Measurements from ENCODE around the gene RLF.

Gene RLF

DNA sequence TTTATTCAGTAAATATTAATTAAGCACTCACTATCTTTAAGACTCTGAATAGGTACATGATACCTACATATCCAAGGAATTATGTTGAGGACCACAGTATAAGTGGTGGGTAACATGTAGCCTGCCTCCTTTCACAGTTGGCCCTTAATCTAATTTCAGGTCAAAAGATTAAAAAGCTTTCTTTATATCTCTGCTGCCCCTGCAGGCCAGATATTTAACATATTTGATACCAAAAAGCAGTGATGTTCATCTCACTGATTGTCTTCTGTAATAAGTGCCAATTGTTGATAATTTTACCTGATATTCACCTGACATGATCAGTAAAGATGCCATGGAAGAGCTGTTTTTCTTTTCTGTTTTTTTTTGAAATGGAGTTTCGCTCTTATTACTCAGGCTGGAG, 36.5 kb downstream of the RLF start:
- ATAC-seq: no peak

DNA sequence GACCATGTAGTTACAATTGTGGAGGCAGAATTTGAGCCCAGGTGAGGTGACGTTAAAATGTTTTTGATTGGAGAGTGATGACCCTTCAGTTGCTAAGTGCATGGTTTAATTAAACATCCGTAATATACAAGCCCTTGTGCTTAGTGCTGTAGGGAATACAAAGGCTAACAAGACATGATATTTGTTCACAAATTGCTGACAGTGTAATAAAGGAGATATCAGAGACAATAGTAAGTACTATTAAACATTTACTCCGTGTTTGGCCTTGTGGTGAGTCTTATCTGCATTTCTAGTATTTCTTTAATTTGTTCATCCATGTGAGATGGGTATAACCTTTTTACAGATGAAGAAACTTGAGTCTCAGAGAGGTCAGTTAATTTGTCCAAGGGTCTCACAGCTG, 37.9 kb downstream of the RLF start:
- TF ChIP-seq, protein P1, sequence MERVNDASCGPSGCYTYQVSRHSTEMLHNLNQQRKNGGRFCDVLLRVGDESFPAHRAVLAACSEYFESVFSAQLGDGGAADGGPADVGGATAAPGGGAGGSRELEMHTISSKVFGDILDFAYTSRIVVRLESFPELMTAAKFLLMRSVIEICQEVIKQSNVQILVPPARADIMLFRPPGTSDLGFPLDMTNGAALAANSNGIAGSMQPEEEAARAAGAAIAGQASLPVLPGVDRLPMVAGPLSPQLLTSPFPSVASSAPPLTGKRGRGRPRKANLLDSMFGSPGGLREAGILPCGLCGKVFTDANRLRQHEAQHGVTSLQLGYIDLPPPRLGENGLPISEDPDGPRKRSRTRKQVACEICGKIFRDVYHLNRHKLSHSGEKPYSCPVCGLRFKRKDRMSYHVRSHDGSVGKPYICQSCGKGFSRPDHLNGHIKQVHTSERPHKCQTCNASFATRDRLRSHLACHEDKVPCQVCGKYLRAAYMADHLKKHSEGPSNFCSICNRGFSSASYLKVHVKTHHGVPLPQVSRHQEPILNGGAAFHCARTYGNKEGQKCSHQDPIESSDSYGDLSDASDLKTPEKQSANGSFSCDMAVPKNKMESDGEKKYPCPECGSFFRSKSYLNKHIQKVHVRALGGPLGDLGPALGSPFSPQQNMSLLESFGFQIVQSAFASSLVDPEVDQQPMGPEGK (CRISPR knock-in tag; IDR thresholded peaks at IDR 0.05; ENCODE audit: borderline replicate concordance): no peak
- TF ChIP-seq ZFP3 (CRISPR knock-in tag; IDR thresholded peaks at IDR 0.05) (no peak), TCF4 (CRISPR knock-in tag; IDR thresholded peaks at IDR 0.05; ENCODE audit: borderline replicate concordance) (no peak), RARB (CRISPR knock-in tag; IDR thresholded peaks at IDR 0.05) (no peak), ZC3H10 (CRISPR knock-in tag; IDR thresholded peaks at IDR 0.05) (no peak)
- no peak for ATAC-seq

More for the DNA sequence above, 36.5 kb downstream of the RLF start:
- TF ChIP-seq TCF4 (CRISPR knock-in tag; IDR thresholded peaks at IDR 0.05; ENCODE audit: borderline replicate concordance) (no peak), CSDC2 (CRISPR knock-in tag; IDR thresholded peaks at IDR 0.05) (no peak), ZC3H10 (CRISPR knock-in tag; IDR thresholded peaks at IDR 0.05) (no peak), SNAI2 (CRISPR knock-in tag; IDR thresholded peaks at IDR 0.05) (no peak), ZNF70 (CRISPR knock-in tag; IDR thresholded peaks at IDR 0.05) (no peak), RARB (CRISPR knock-in tag; IDR thresholded peaks at IDR 0.05) (no peak)
- TF ChIP-seq, protein P1 (CRISPR knock-in tag; IDR thresholded peaks at IDR 0.05; ENCODE audit: borderline replicate concordance): no peak
- TF ChIP-seq, protein P2, sequence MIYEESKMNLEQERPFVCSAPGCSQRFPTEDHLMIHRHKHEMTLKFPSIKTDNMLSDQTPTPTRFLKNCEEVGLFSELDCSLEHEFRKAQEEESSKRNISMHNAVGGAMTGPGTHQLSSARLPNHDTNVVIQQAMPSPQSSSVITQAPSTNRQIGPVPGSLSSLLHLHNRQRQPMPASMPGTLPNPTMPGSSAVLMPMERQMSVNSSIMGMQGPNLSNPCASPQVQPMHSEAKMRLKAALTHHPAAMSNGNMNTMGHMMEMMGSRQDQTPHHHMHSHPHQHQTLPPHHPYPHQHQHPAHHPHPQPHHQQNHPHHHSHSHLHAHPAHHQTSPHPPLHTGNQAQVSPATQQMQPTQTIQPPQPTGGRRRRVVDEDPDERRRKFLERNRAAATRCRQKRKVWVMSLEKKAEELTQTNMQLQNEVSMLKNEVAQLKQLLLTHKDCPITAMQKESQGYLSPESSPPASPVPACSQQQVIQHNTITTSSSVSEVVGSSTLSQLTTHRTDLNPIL (CRISPR knock-in tag; IDR thresholded peaks at IDR 0.05; ENCODE audit: low read depth): no peak

DNA sequence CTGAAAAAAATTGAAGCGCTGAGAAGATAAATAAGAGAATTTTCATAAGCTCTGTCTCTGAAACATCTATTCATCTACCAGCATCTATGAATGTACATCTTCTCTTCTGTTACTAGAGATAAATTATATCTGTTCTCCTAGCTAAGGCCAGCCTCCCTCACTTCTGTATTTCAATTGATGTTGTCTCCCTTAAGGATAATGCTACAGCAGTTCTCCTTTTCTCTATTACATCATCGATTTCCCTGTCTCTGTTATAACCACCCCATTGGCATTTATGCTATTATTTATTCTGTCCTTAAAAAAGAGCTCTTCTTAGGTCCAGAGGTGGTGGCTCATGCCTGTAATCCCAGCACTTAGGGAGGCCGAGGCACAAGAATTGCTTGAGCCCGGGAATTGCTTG, 43.7 kb downstream of the RLF start:
- no peak for ATAC-seq
- TF ChIP-seq ZNF8 (CRISPR knock-in tag; IDR thresholded peaks at IDR 0.05) (no peak), TCF4 (CRISPR knock-in tag; IDR thresholded peaks at IDR 0.05; ENCODE audit: borderline replicate concordance) (no peak)
- TF ChIP-seq, protein P3, sequence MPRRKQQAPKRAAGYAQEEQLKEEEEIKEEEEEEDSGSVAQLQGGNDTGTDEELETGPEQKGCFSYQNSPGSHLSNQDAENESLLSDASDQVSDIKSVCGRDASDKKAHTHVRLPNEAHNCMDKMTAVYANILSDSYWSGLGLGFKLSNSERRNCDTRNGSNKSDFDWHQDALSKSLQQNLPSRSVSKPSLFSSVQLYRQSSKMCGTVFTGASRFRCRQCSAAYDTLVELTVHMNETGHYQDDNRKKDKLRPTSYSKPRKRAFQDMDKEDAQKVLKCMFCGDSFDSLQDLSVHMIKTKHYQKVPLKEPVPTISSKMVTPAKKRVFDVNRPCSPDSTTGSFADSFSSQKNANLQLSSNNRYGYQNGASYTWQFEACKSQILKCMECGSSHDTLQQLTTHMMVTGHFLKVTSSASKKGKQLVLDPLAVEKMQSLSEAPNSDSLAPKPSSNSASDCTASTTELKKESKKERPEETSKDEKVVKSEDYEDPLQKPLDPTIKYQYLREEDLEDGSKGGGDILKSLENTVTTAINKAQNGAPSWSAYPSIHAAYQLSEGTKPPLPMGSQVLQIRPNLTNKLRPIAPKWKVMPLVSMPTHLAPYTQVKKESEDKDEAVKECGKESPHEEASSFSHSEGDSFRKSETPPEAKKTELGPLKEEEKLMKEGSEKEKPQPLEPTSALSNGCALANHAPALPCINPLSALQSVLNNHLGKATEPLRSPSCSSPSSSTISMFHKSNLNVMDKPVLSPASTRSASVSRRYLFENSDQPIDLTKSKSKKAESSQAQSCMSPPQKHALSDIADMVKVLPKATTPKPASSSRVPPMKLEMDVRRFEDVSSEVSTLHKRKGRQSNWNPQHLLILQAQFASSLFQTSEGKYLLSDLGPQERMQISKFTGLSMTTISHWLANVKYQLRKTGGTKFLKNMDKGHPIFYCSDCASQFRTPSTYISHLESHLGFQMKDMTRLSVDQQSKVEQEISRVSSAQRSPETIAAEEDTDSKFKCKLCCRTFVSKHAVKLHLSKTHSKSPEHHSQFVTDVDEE (CRISPR knock-in tag; IDR thresholded peaks at IDR 0.05): no peak

DNA sequence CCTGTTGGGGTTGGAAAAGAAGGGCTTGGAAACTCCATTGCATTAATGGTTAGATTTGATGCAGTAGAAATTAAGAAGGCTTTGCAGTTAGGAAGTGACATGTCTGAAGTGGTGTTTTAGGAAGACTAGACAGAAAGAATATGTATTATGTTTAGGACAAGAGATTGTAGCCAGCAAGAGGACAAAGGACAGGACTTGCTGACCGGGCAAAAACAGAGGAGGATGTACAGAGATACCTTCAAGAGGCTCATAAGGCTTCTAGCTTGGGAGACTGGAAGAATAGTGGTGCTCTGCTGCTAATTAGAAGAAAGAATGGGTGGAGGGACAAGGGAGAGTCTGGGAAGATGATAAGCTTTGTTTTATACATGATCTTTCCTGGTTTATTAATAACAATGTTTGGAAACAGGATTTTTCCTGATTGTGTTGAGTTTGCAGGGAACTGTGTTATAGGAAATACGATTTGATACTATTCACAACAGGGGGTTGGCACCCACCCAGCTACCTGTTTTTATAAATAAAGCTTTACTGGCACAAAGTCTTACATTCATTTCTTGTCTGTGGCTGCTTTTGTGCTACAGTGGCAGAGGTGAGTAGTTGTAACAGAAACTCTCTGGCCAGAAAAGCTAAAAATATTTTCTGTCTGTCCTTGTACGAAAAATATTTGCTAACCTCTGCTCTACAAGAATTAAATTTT, 49.5 kb downstream of the RLF start:
- no peak for ATAC-seq
- no peak for TF ChIP-seq CSDC2 (CRISPR knock-in tag; IDR thresholded peaks at IDR 0.05)
- TF ChIP-seq, protein P1 (CRISPR knock-in tag; IDR thresholded peaks at IDR 0.05; ENCODE audit: borderline replicate concordance): no peak
- TF ChIP-seq ZC3H10 (CRISPR knock-in tag; IDR thresholded peaks at IDR 0.05): no peak
- no peak for TF ChIP-seq ZFP3 (CRISPR knock-in tag; IDR thresholded peaks at IDR 0.05)
- TF ChIP-seq TOX (CRISPR knock-in tag; IDR thresholded peaks at IDR 0.05; ENCODE audit: borderline replicate concordance): no peak
- no peak for TF ChIP-seq RARB (CRISPR knock-in tag; IDR thresholded peaks at IDR 0.05)
- TF ChIP-seq ZNF8 (CRISPR knock-in tag; IDR thresholded peaks at IDR 0.05): no peak
- TF ChIP-seq ISL1 (CRISPR knock-in tag; IDR thresholded peaks at IDR 0.05): no peak
- TF ChIP-seq, protein P4, sequence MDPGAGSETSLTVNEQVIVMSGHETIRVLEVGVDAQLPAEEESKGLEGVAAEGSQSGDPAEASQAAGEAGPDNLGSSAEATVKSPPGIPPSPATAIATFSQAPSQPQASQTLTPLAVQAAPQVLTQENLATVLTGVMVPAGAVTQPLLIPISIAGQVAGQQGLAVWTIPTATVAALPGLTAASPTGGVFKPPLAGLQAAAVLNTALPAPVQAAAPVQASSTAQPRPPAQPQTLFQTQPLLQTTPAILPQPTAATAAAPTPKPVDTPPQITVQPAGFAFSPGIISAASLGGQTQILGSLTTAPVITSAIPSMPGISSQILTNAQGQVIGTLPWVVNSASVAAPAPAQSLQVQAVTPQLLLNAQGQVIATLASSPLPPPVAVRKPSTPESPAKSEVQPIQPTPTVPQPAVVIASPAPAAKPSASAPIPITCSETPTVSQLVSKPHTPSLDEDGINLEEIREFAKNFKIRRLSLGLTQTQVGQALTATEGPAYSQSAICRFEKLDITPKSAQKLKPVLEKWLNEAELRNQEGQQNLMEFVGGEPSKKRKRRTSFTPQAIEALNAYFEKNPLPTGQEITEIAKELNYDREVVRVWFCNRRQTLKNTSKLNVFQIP (CRISPR knock-in tag; IDR thresholded peaks at IDR 0.05; ENCODE audit: borderline replicate concordance, low read depth): no peak
- TF ChIP-seq, protein P2 (CRISPR knock-in tag; IDR thresholded peaks at IDR 0.05; ENCODE audit: low read depth): no peak
- no peak for TF ChIP-seq ZFP30 (CRISPR knock-in tag; IDR thresholded peaks at IDR 0.05)
- TF ChIP-seq BACH2 (CRISPR knock-in tag; IDR thresholded peaks at IDR 0.05; ENCODE audit: borderline replicate concordance): no peak
- no peak for TF ChIP-seq ESRRG (CRISPR knock-in tag; IDR thresholded peaks at IDR 0.05)

Data from SK-N-SH treated with all-trans-retinoic acid at 6 μM for 48 hours (cell line).